NCI-H2227 (cell line): ENCODE measurements around the gene TBC1D30.

Experiments
- DNase-seq: peaks from one replicate; lab custom pipeline; 2025; ENCODE audit not compliant: unreplicated experiment; lab: John Stamatoyannopoulos, UW

The TBC1D30 gene

GRCh38 chr12:64903479-64904152, 79.2 kb downstream of the TBC1D30 start:
- no peak for DNase-seq

DNA sequence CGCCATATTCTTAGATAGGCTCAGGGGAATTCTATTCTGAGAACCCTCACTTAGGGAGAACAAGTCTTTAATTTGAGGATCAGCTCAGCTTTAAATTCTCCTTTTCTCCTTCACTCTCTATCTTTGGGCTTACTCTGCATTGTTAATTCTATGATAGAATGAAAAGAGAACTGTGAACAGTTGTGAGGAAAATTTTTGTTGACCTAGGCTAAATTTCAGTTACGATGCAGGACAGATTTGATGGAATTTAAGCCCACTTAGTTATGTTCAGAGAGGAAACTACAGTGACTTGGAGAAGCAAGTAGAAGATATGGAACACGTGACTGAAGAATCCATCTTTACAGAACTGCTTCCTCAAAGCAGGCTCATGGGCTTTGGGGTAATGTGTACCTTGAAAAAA, 82.7 kb downstream of the TBC1D30 start:
- no peak for DNase-seq

DNA sequence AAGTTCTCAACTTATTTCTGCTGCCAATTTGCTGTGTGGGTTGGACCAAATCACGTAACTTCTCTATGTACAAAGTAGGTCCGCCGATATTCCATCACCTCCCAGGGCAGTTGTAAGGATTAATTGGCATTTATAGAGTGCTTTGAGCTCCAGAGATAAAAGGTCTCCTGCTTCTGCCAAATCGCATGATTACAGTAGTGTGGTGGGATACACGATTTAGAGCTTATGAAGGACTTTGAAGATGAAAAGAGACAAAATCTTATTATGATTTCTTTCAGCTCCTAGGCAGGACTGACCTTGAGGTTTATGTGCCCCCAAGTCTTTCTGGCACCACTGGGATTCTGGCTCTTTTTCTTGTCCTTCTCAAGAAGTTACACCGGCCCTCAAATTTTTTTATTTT, 84.7 kb downstream of the TBC1D30 start:
- no peak for DNase-seq

- DNase-seq, result no peak
These were observed 86.6 kb downstream of the TBC1D30 start for GRCh38 chr12:64911081-64911480.

DNA sequence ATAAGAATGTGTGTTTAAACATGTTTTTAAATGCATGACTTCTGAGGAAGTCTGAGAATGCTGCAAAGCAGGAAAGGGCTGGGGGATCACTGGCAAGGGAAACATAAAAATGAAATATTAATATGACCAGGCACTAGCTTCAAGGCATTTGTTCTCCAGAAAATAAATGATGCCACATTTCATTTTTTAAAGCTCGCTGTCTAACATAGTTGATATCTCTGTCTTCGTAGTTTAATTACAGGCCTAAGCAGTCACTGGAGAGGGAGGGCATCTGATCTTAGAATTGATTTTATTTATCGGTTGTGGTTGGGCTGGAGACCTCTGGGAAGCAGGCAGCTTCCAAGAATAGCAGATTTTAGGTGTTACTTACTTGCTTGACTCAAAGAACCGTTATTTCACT, 87.5 kb downstream of the TBC1D30 start:
- no peak for DNase-seq

DNA sequence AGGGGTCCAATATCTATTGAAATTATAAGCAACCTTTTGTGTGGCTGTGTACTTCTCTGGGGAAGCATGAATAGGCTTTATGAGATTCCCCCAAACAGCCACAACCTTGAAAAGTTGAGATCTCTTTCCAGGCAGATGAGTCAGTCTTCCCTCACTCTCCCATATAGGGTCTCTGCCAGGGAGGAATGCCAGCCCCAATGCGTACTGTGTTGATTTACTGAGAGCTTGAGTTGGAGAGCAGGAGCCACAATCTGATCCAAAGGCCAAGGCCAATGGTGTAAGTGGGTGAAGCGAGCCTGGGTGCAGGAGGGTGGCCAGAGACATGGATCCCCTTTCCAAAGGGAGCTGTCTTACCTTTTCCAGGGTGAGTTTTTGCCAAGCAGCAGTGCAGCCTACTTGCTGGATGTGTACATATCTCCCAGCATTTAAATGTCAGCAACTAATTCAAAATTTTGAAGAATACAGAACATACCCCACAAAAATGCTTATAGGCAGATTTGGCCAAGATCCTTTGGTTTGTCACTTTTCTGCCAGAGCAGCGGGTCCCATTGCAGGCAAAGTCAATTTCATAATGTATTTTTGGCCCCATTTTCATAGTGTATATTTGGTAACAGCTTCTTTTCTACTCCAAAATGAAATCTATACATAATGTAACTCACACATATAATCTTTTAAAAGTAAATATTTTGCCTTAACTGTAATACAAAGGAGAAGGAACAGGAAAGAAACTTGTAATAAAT, 88.2 kb downstream of the TBC1D30 start:
- DNase-seq, result no peak

GRCh38 chr12:64915242-64915641, 90.8 kb downstream of the TBC1D30 start:
- no peak for DNase-seq

DNA sequence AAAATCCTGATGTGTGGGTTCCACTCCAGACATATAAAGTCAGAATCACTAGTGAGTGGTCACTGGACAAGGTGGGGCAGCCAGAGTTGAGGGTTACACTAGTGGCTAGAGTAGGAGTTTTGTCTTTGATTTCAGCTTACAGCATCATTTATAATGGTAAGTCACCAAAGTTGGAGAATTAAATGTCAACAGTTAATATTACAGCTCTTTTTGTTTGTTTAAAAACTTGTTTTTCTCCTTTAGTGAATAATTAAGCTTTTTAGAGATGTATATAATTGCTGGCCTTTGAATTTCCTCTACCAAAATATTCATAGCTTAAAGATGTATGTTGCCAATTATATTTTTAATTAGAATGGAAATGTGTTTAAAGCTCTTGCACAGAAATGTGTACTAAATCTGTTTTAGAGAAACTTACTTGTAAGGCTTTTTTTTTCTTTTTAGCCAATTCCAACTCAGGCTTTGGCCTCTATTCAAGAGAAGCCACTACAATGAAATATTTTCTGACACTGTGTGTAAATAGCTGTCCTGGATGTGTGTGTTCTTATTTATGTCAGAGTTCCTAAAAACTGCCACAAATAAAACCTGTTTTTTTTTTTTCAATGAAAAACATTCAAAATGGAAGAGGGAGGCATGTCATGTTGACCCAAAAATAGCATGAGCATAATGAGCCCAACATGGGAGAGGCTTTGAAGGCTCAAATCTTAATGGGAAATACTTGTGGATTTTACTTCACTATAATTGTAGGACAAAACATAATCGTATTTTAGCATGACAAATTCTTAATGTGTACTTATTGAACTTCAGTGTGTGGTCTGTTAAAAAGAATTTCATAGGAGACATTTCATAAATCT, 92.2 kb downstream of the TBC1D30 start:
- DNase-seq, result no peak

DNA sequence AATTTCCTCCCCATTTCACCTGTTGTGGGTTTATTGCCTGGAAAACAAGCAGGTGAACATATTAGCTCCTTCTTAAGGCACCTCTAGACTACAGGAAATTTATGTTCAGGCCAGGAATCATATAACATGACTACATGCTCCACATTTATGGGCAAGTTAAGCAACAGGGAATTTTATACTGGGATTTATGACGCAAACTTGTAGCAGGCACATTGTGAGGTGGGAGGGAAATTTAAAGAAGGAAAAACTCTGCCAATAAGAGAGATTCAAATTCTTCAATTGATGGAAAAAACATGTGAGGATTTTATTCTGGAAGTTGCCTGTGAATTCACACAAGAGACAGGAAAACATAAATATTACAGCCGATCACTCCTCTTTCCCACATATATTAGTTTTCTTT, 93.9 kb downstream of the TBC1D30 start:
- DNase-seq, result no peak

DNA sequence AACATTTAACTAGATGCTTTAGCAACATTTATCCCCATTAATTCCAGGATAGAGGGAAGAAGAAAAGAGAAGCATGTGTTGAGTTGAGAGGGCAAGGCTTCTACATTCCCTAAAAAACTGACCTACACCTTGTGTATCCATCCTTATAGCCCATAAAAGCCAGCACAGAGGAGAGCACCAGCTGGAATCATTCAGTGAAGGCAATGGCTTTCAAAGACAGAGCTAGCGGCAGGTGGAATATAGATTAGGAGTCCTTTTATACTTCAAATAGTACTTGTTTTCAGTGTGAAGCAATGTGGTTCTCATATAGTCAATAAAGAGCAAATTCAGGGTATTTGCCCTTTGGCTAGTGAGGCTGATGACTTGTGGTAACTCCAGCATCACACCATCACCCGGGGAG, 94.4 kb downstream of the TBC1D30 start:
- DNase-seq, result no peak

DNA sequence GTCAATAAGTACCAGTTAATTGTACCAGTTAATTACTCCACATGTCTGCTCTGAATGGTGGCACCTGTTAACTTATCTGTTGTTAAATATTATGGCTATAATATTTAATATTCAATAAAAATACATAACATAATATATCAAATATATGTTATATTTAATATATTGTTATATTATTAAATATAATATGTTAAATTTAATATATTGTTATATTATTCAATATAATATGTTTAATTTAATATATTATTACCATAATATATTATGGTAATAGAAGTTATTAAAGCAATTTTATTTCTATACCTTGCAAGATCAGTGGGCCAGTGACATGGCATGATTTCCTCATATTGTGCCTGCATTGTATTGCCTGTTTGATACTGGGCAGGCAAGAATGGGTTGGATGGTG, 98.4 kb downstream of the TBC1D30 start:
- no peak for DNase-seq

- no peak for DNase-seq
These were observed 99.1 kb downstream of the TBC1D30 start for GRCh38 chr12:64923536-64923935.
